ENCODE data around the gene B4GALT6. TPM values are rescaled to one million over a fixed set of nuclear protein-coding genes. Genes with fewer than 3 reads are reported as not detected.

B4GALT6 gene
- total RNA-seq, 2 donors from 2014 or later = 3.5 to 9.0 TPM

- H3K27ac ChIP-seq = no peak overlapping the region
- no peaks in the 10 kb centered on the region for H3K27me3 ChIP-seq (replicated peaks; ENCODE audit: insufficient read depth)
- H3K9me3 ChIP-seq = no peaks in the 10 kb centered on the region
- TF ChIP-seq POLR2AphosphoS5 (IDR thresholded peaks at IDR 0.05) (no peak), POLR2A (IDR thresholded peaks at IDR 0.05) (no peak), CTCF (IDR thresholded peaks at IDR 0.05) (no peak)
- intact Hi-C loops (cut with DNase I) = no loop called here
- DNase-seq (ENCODE audit: low spot score) = no peak
- no peaks in the 10 kb centered on the region for H3K36me3 ChIP-seq
- H3K4me3 ChIP-seq = no peak overlapping the region
- 45% methylated on average over 8 of the region's 8 CpGs for WGBS
- H3K4me1 ChIP-seq (replicated peaks) = no peaks in the 10 kb centered on the region
Observed at GRCh38 chr18:31610286-31611205, 73.8 kb downstream of the B4GALT6 start.

GRCh38 chr18:31609886-31610285 is 74.5 kb downstream of the B4GALT6 start:
- H3K27ac ChIP-seq = no peak overlapping the region
- 72% methylated on average over 2 of the region's 2 CpGs for WGBS
- intact Hi-C loops (cut with DNase I) = no loop called here

GRCh38 chr18:31607384-31607783 is 77.0 kb downstream of the B4GALT6 start:
- DNase-seq (ENCODE audit: low spot score) = no peak
- Histone ChIP-seq H3K36me3 (no peaks in the 10 kb centered on the region), H3K9me3 (no peaks in the 10 kb centered on the region), H3K4me3 (no peak overlapping the region), H3K4me1 (replicated peaks) (no peaks in the 10 kb centered on the region), H3K27ac (no peak overlapping the region), H3K27me3 (replicated peaks; ENCODE audit: insufficient read depth) (no peaks in the 10 kb centered on the region)
- intact Hi-C loops (cut with DNase I) = no loop called here
- WGBS = 83% methylated on average over 5 of the region's 5 CpGs
- TF ChIP-seq CTCF (IDR thresholded peaks at IDR 0.05) (no peak), POLR2AphosphoS5 (IDR thresholded peaks at IDR 0.05) (no peak), POLR2A (IDR thresholded peaks at IDR 0.05) (no peak)

More at GRCh38 chr18:31609886-31610285, 74.5 kb downstream of the B4GALT6 start:
- Histone ChIP-seq H3K36me3 (no peaks in the 10 kb centered on the region), H3K4me3 (no peak overlapping the region), H3K4me1 (replicated peaks) (no peaks in the 10 kb centered on the region), H3K9me3 (no peaks in the 10 kb centered on the region), H3K27me3 (replicated peaks; ENCODE audit: insufficient read depth) (no peaks in the 10 kb centered on the region)
- TF ChIP-seq CTCF (IDR thresholded peaks at IDR 0.05) (no peak), POLR2A (IDR thresholded peaks at IDR 0.05) (no peak), POLR2AphosphoS5 (IDR thresholded peaks at IDR 0.05) (no peak)
- no peak for DNase-seq (ENCODE audit: low spot score)

- Histone ChIP-seq H3K4me3 (no peak overlapping the region), H3K27ac (no peak overlapping the region), H3K9me3 (no peaks in the 10 kb centered on the region), H3K27me3 (replicated peaks; ENCODE audit: insufficient read depth) (no peaks in the 10 kb centered on the region), H3K4me1 (replicated peaks) (no peaks in the 10 kb centered on the region), H3K36me3 (no peaks in the 10 kb centered on the region)
- intact Hi-C loops (cut with DNase I) = no loop called here
- 55% methylated on average over 2 of the region's 2 CpGs for WGBS
- DNase-seq (ENCODE audit: low spot score) = no peak
- TF ChIP-seq POLR2A (IDR thresholded peaks at IDR 0.05) (no peak), CTCF (IDR thresholded peaks at IDR 0.05) (no peak), POLR2AphosphoS5 (IDR thresholded peaks at IDR 0.05) (no peak)
Observed at GRCh38 chr18:31606265-31606664, 78.1 kb downstream of the B4GALT6 start.

- Histone ChIP-seq H3K27me3 (replicated peaks; ENCODE audit: insufficient read depth) (no peaks in the 10 kb centered on the region), H3K27ac (no peak overlapping the region), H3K4me3 (no peak overlapping the region), H3K9me3 (no peaks in the 10 kb centered on the region), H3K4me1 (replicated peaks) (no peaks in the 10 kb centered on the region), H3K36me3 (no peaks in the 10 kb centered on the region)
- intact Hi-C loops (cut with DNase I) = no loop called here
- TF ChIP-seq POLR2A (IDR thresholded peaks at IDR 0.05) (no peak), CTCF (IDR thresholded peaks at IDR 0.05) (no peak)
- DNase-seq (ENCODE audit: low spot score) = no peak
Observed at GRCh38 chr18:31603315-31603714, 81.1 kb downstream of the B4GALT6 start.
